Ovary (tissue), 3 donors: ENCODE measurements around the gene DPEP1.
"Not testable (repeated sequence)": the region's sequence is repeated elsewhere in the genome, so short reads cannot be mapped to it uniquely, and the experiment has no call there.

Source experiments
- EP300 ChIP-seq: sonication (generic); formaldehyde crosslinking; IDR thresholded peaks from one replicate; pipeline ENCODE4 v1.6.1; 2017; ENCODE audit warnings: antibody characterized with exemption
- POLR2A ChIP-seq: fragments of 450-650 bp; IDR thresholded peaks from one replicate; pipeline ENCODE4 v1.6.1; 2017; ENCODE audit warnings: antibody characterized with exemption, mild to moderate bottlenecking, moderate library complexity
- TF ChIP-seq, protein P1 (sequence below), 3 donors: fragments of 450-650 bp in 2 of 3; fragments of 200-600 bp in 1 of 3; IDR thresholded peaks; one replicate each; pipeline versions ENCODE4 v1.5.1 to v1.8.0; 2016 to 2022; ENCODE audit warnings: antibody characterized with exemption in 3 of 3, mild to moderate bottlenecking in 1 of 3
- donor health status: DM: no; HTN: no; CAD: no.

DNA sequence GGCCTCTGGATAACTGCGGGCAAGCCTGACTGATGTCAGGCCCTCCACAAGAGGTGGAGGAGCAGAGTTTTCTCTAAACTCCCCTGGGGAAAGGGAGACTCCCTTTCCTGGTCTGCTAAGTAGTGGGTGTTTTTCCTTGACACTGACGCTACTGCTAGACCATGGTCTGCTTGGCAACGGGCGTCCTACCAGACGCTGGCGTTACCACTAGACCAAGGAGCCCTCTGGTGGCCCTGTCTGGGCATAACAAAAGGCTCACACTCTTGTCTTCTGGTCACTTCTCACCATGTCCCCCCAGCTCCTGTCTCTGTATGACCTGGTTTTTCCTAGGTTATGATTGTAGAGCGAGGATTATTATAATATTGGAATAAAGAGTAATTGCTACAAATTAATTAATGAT is 53.6 kb downstream of the DPEP1 start:
- TF ChIP-seq, protein P1, sequence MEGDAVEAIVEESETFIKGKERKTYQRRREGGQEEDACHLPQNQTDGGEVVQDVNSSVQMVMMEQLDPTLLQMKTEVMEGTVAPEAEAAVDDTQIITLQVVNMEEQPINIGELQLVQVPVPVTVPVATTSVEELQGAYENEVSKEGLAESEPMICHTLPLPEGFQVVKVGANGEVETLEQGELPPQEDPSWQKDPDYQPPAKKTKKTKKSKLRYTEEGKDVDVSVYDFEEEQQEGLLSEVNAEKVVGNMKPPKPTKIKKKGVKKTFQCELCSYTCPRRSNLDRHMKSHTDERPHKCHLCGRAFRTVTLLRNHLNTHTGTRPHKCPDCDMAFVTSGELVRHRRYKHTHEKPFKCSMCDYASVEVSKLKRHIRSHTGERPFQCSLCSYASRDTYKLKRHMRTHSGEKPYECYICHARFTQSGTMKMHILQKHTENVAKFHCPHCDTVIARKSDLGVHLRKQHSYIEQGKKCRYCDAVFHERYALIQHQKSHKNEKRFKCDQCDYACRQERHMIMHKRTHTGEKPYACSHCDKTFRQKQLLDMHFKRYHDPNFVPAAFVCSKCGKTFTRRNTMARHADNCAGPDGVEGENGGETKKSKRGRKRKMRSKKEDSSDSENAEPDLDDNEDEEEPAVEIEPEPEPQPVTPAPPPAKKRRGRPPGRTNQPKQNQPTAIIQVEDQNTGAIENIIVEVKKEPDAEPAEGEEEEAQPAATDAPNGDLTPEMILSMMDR (IDR thresholded peaks at IDR 0.05): not testable (repeated sequence)
- TF ChIP-seq POLR2A, EP300: not testable (repeated sequence)
